ENCODE data around the gene PATJ.

- no peak for TF ChIP-seq POLR2AphosphoS5 (IDR thresholded peaks at IDR 0.05)
- TF ChIP-seq CTCF (IDR thresholded peaks at IDR 0.05): no peak
Observed at GRCh38 chr1:62107923-62108322, 365.6 kb downstream of the PATJ start.

All from esophagus muscularis mucosa (tissue), 3 donors.